K562 (cell line): ENCODE results near the gene MOSPD2. TPM values are rescaled to one million over a fixed set of nuclear protein-coding genes. Genes with fewer than 3 reads are reported as not detected.

Experiments
- ATAC-seq: fragments of 200-7000 bp; cut with Tn5 transposase; 3 replicates; pipeline ENCODE4 v1.9.1; 2020; ENCODE audit warnings: moderate library complexity
- BruUV-seq: library from RNA; stranded (reverse); fragments of 400-500 nt; replicated peaks from 2 replicates; lab custom pipeline; 2021; lab: Mats Ljungman, UMichigan
- CTCF ChIA-PET: fragments of 300-600 bp; formaldehyde crosslinking; extraction: SDS; loops from one replicate; lab custom pipeline; 2021; ENCODE audit warnings: low intra/inter-chr PET ratio; lab: Yijun Ruan, JAX
- POLR2A ChIA-PET: fragments of 300-600, 350-650 bp; sonication (Branson Sonifier 250); formaldehyde crosslinking; extraction: SDS; loops from one replicate; lab custom pipeline; 2021; ENCODE audit warnings: antibody characterized with exemption, inconsistent platforms; lab: Yijun Ruan, JAX
- DNase-seq, 4 experiments: peaks; one replicate each; pipeline versions ENCODE4 v3.0.0 to v3.0.0-alpha.2; 2011 to 2018; ENCODE audit warnings: low spot score in 3 of 4, mixed read lengths in 3 of 4; ENCODE audit errors: extremely low read depth in 1 of 4
- FAIRE-seq: peaks from 2 replicates; lab custom pipeline; 2011; peaks lifted over from hg19 to GRCh38; lab: Jason Lieb, UNC
- H2AFZ ChIP-seq: 2 replicates; pipeline ENCODE4 v1.6.0; 2011; ENCODE audit warnings: low read depth, low read length, control low read depth, inconsistent platforms
- H3K27ac ChIP-seq: fragments of 200-600 bp; 3 replicates; pipeline ENCODE4 v1.8.0; 2011; ENCODE audit warnings: low read depth, mild to moderate bottlenecking, control low read depth, inconsistent platforms, low read length, moderate library complexity, mixed read lengths; ENCODE audit errors: extremely low read depth
- H3K27me3 ChIP-seq, 2 experiments: fragments of 300-600 bp in 1 of 2; 2 replicates in 1 of 2; 3 replicates in 1 of 2; pipeline versions ENCODE4 v1.6.0 to v1.8.0; 2011; ENCODE audit warnings: inconsistent platforms in 2 of 2, low read length in 2 of 2, mild to moderate bottlenecking in 1 of 2, mixed read lengths in 1 of 2, moderate library complexity in 1 of 2; ENCODE audit not compliant: control insufficient read depth in 2 of 2, insufficient read depth in 2 of 2
- H3K36me3 ChIP-seq: fragments of 300-600 bp; 3 replicates; pipeline ENCODE4 v1.8.0; 2011; ENCODE audit warnings: mild to moderate bottlenecking, low read length, inconsistent platforms; ENCODE audit not compliant: control insufficient read depth, insufficient read depth
- H3K4me1 ChIP-seq, 2 experiments: fragments of 200-600 bp in 1 of 2; replicated peaks in 1 of 2; 2 replicates in 1 of 2; 3 replicates in 1 of 2; pipeline versions ENCODE4 v1.5.1 to v1.8.0; 2011; ENCODE audit warnings: inconsistent platforms in 2 of 2, low read length in 2 of 2, mild to moderate bottlenecking in 1 of 2, mixed read lengths in 1 of 2, moderate library complexity in 1 of 2; ENCODE audit not compliant: control insufficient read depth in 2 of 2, insufficient read depth in 2 of 2
- H3K4me2 ChIP-seq: 2 replicates; pipeline ENCODE4 v1.6.1; 2011; ENCODE audit warnings: low read length, control low read depth, inconsistent platforms, mixed read lengths; ENCODE audit not compliant: insufficient read depth
- H3K4me3 ChIP-seq: fragments of 200-600 bp; sonication (generic), shearing (Covaris generic); 2 replicates; pipeline ENCODE4 v1.5.1; 2016; ENCODE audit warnings: control low read depth, inconsistent platforms
- H3K79me2 ChIP-seq: fragments of 200-600 bp; 3 replicates; pipeline ENCODE4 v1.8.0; 2011; ENCODE audit warnings: low read length, inconsistent platforms; ENCODE audit not compliant: control insufficient read depth, insufficient read depth
- H3K9ac ChIP-seq, 2 experiments: 2 replicates each; pipeline versions ENCODE4 v1.6.0 to v1.6.1; 2011; ENCODE audit warnings: low read depth in 2 of 2, low read length in 2 of 2, control low read depth in 1 of 2, inconsistent platforms in 1 of 2, mild to moderate bottlenecking in 1 of 2, mixed read lengths in 1 of 2; ENCODE audit not compliant: insufficient read depth in 1 of 2
- H3K9me1 ChIP-seq: one replicate; pipeline ENCODE4 v1.6.0; 2011; ENCODE audit warnings: inconsistent platforms, mild to moderate bottlenecking, low read length, moderate library complexity; ENCODE audit not compliant: control insufficient read depth, insufficient read depth
- H3K9me3 ChIP-seq: replicated peaks from 2 replicates; pipeline ENCODE4 v1.5.1; 2011; ENCODE audit warnings: low read depth, low read length, inconsistent platforms; ENCODE audit not compliant: control insufficient read depth, insufficient read depth
- H4K20me1 ChIP-seq: replicated peaks from 2 replicates; pipeline ENCODE4 v1.6.1; 2011; ENCODE audit warnings: low read length, inconsistent platforms, mixed read lengths; ENCODE audit not compliant: control insufficient read depth, insufficient read depth
- BRCA1 ChIP-seq, 2 experiments: fragments of 450-650 bp in 1 of 2; sonication (generic) in 1 of 2; formaldehyde crosslinking in 1 of 2; IDR thresholded peaks; 2 replicates each; pipeline versions ENCODE4 v1.5.0 to v1.6.1; 2017 to 2020; ENCODE audit warnings: mild to moderate bottlenecking in 1 of 2, missing genetic modification reagents in 1 of 2
- CBFB ChIP-seq: sonication (generic); formaldehyde crosslinking; IDR thresholded peaks from 2 replicates; pipeline ENCODE4 v1.4.0; 2020; ENCODE audit warnings: mild to moderate bottlenecking, missing genetic modification reagents
- CHAMP1 ChIP-seq: fragments of 450-650 bp; IDR thresholded peaks from 2 replicates; pipeline ENCODE4 v1.6.1; 2016; ENCODE audit warnings: mild to moderate bottlenecking
- DIDO1 ChIP-seq: fragments of 450-650 bp; IDR thresholded peaks from 2 replicates; pipeline ENCODE4 v1.6.1; 2016; ENCODE audit warnings: low read depth, missing biosample characterization, missing genetic modification characterization
- ELK3 ChIP-seq: fragments of 450-650 bp; formaldehyde crosslinking; IDR thresholded peaks from 2 replicates; pipeline ENCODE4 v1.4.0; 2020; ENCODE audit warnings: mild to moderate bottlenecking
- GATAD2A ChIP-seq: fragments of 450-650 bp; IDR thresholded peaks from 2 replicates; pipeline ENCODE4 v1.6.1; 2017
- HNRNPLL ChIP-seq: fragments of 200-400 bp; formaldehyde crosslinking; IDR thresholded peaks from 2 replicates; pipeline ENCODE4 v1.6.1; 2017; ENCODE audit warnings: low read length, low read depth, mild to moderate bottlenecking; ENCODE audit not compliant: poor library complexity, severe bottlenecking
- PHF8 ChIP-seq: fragments of 200-600 bp; sonication (generic); IDR thresholded peaks from 2 replicates; pipeline ENCODE4 v1.6.1; 2012; ENCODE audit warnings: mixed run types, mild to moderate bottlenecking, inconsistent platforms, low read length, moderate library complexity, borderline replicate concordance
- SMARCA4 ChIP-seq: fragments of 450-650 bp; IDR thresholded peaks from 2 replicates; pipeline ENCODE4 v1.6.1; 2016
- SMC3 ChIP-seq: conservative IDR thresholded peaks from 2 replicates; pipeline ENCODE4 v1.6.1; 2011; ENCODE audit warnings: low read depth, low read length, improper control_type of control experiment; ENCODE audit not compliant: insufficient read depth
- SREBF1 ChIP-seq: fragments of 150-350 bp; IDR thresholded peaks from 2 replicates; pipeline ENCODE4 v1.6.1; 2014; ENCODE audit warnings: antibody characterized with exemption, low read depth, low read length, borderline replicate concordance
- XRCC4 ChIP-seq: IDR thresholded peaks from one replicate; pipeline ENCODE4 v1.6.1; 2011; ENCODE audit not compliant: insufficient read depth, insufficient read length; ENCODE audit errors: extremely low read depth
- ZFP1 ChIP-seq: fragments of 450-650 bp; formaldehyde crosslinking; IDR thresholded peaks from 2 replicates; pipeline ENCODE4 v1.4.0; 2020; ENCODE audit warnings: mild to moderate bottlenecking, mixed read lengths
- ZNF584 ChIP-seq: fragments of 200-800 bp; sonication (Bioruptor generic); IDR thresholded peaks from 2 replicates; pipeline ENCODE4 v1.6.1; 2016; ENCODE audit warnings: low read depth, mild to moderate bottlenecking, missing genetic modification characterization, missing compliant biosample characterization
- WGBS: fragments of 100-300 bp; shearing (Covaris generic); methylation state at CpG from one replicate; pipeline ENCODE4 v1.1.6; 2016; ENCODE audit warnings: low coverage, mixed read lengths; ENCODE audit not compliant: insufficient coverage; ENCODE audit errors: missing lambda C conversion rate; 5-methylcytosine and 5-hydroxymethylcytosine counted together
- in situ Hi-C: fragments of 300-500 bp; cut with MboI; formaldehyde crosslinking; loops from 4 replicates; pipeline ENCODE4 v1.15.0; 2018; ENCODE audit warnings: inconsistent platforms, mixed read lengths
- intact Hi-C: fragments of 100-400 bp; cut with micrococcal nuclease; formaldehyde crosslinking; loops from 2 replicates; pipeline ENCODE4 v1.14.2; 2022
- polyA plus RNA-seq, 8 experiments: library from polyadenylated mRNA; depleted of rRNA in 4 of 8; stranded (reverse) in 5 of 8; unstranded in 3 of 8; fragments of >200 nt; fragmentation: Nextera tagmentation in 2 of 8; fragmentation: Illumina TruSeq in 1 of 8; extraction: Ambion mirVana in 2 of 8; extraction: Trizol in 1 of 8; gene quantifications; 2 replicates each; pipeline versions ENCODE4 v1.2.1 to v1.2.3, GENCODE V29; 2011 to 2014; ENCODE audit warnings: inconsistent platforms in 1 of 8, missing spikeins in 1 of 8
- total RNA-seq, 7 experiments: library from RNA; depleted of rRNA in 6 of 7; stranded (reverse); fragments of >200 nt in 6 of 7; fragmentation: Illumina TruSeq in 2 of 7; extraction: Trizol in 2 of 7; gene quantifications; 2 replicates each; pipeline versions ENCODE4 v1.2.1 to v1.2.3, GENCODE V29; 2011 to 2021; ENCODE audit warnings: low replicate concordance in 1 of 7
- TF ChIP-seq, protein P1 (sequence below): fragments of 250-450 bp; sonication (Bioruptor Pico); IDR thresholded peaks from 2 replicates; pipeline ENCODE4 v1.4.0; 2020; ENCODE audit warnings: mild to moderate bottlenecking, moderate library complexity
- TF ChIP-seq, protein P2 (sequence below): fragments of 450-650 bp; formaldehyde crosslinking; IDR thresholded peaks from 2 replicates; pipeline ENCODE4 v1.4.0; 2020; ENCODE audit warnings: mild to moderate bottlenecking, moderate library complexity

The MOSPD2 gene
- total and polyA plus RNA-seq, 9 of the 15 experiments (the other 6 are each of a cell fraction or from before 2014, with no cell fraction given): 3.9 to 12.2 (median 9.2) TPM

GRCh38 chrX:14916017-14916674 is 42.9 kb downstream of the MOSPD2 start:
- no peaks in the 10 kb centered on the region for H3K27me3 ChIP-seq
- H3K4me3 ChIP-seq: no peak overlapping the region
- intact Hi-C loops: no loop called here
- no peaks in the 10 kb centered on the region for H3K79me2 ChIP-seq
- no peak overlapping the region for H3K27ac ChIP-seq
- no peak overlapping the region for H3K9ac ChIP-seq
- H3K36me3 ChIP-seq: peaks cover 43% of the 10 kb centered on the region; the same call in 1 of the 3 replicates
- in situ Hi-C loops: no loop called here
- H4K20me1 ChIP-seq: no peaks in the 10 kb centered on the region
- no peak overlapping the region for H2AFZ ChIP-seq
- FAIRE-seq: no peak
- ChIA-PET CTCF (no interaction called here), POLR2A (no interaction called here)
- H3K4me1 ChIP-seq: no peaks in the 10 kb centered on the region
- H3K4me2 ChIP-seq: no peak overlapping the region
- WGBS: 57% methylated on average over 3 of the region's 3 CpGs
- ATAC-seq: no peak
- no peaks in the 10 kb centered on the region for H3K9me3 ChIP-seq
- no TSS peak for BruUV-seq
- no peaks in the 10 kb centered on the region for H3K9me1 ChIP-seq
- DNase-seq: no peak
- TF ChIP-seq BRCA1 (IDR thresholded peaks at IDR 0.05) (no peak), BRCA1 (CRISPR knock-in tag; IDR thresholded peaks at IDR 0.05) (no peak), DIDO1 (tag) (no peak), GATAD2A (no peak), SMC3 (no peak), XRCC4 (no peak), SREBF1 (no peak), HNRNPLL (no peak), ELK3 (CRISPR knock-in tag) (no peak), CHAMP1 (no peak), PHF8 (no peak), ZNF584 (no peak), ZFP1 (CRISPR knock-in tag) (no peak), SMARCA4 (no peak), CBFB (CRISPR knock-in tag) (no peak)
- TF ChIP-seq, protein P1, sequence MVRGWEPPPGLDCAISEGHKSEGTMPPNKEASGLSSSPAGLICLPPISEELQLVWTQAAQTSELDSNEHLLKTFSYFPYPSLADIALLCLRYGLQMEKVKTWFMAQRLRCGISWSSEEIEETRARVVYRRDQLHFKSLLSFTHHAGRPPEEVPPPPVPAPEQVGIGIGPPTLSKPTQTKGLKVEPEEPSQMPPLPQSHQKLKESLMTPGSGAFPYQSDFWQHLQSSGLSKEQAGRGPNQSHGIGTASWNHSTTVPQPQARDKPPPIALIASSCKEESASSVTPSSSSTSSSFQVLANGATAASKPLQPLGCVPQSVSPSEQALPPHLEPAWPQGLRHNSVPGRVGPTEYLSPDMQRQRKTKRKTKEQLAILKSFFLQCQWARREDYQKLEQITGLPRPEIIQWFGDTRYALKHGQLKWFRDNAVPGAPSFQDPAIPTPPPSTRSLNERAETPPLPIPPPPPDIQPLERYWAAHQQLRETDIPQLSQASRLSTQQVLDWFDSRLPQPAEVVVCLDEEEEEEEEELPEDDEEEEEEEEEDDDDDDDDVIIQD (CRISPR knock-in tag): no peak
- TF ChIP-seq, protein P2, sequence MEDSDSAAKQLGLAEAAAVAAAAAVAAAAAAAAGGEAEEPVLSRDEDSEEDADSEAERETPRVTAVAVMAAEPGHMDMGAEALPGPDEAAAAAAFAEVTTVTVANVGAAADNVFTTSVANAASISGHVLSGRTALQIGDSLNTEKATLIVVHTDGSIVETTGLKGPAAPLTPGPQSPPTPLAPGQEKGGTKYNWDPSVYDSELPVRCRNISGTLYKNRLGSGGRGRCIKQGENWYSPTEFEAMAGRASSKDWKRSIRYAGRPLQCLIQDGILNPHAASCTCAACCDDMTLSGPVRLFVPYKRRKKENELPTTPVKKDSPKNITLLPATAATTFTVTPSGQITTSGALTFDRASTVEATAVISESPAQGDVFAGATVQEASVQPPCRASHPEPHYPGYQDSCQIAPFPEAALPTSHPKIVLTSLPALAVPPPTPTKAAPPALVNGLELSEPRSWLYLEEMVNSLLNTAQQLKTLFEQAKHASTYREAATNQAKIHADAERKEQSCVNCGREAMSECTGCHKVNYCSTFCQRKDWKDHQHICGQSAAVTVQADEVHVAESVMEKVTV: no peak
